ENCODE data around the gene CCDC146. TPM values are rescaled to one million over a fixed set of nuclear protein-coding genes. Genes with fewer than 3 reads are reported as not detected.
"Not testable (repeated sequence)": the region's sequence is repeated elsewhere in the genome, so short reads cannot be mapped to it uniquely, and the experiment has no call there.

Gene CCDC146, protein sequence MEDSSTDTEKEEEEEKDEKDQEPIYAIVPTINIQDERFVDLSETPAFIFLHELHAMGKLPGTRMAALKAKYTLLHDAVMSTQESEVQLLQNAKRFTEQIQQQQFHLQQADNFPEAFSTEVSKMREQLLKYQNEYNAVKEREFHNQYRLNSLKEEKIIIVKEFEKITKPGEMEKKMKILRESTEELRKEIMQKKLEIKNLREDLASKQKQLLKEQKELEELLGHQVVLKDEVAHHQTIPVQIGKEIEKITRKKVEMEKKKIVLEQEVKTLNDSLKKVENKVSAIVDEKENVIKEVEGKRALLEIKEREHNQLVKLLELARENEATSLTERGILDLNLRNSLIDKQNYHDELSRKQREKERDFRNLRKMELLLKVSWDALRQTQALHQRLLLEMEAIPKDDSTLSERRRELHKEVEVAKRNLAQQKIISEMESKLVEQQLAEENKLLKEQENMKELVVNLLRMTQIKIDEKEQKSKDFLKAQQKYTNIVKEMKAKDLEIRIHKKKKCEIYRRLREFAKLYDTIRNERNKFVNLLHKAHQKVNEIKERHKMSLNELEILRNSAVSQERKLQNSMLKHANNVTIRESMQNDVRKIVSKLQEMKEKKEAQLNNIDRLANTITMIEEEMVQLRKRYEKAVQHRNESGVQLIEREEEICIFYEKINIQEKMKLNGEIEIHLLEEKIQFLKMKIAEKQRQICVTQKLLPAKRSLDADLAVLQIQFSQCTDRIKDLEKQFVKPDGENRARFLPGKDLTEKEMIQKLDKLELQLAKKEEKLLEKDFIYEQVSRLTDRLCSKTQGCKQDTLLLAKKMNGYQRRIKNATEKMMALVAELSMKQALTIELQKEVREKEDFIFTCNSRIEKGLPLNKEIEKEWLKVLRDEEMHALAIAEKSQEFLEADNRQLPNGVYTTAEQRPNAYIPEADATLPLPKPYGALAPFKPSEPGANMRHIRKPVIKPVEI
- polyA plus RNA-seq: 1 to 10 TPM in 2 of 3 donors, under 1 TPM in 1; 0.88 to 2.7 (median 1.7) TPM

DNA sequence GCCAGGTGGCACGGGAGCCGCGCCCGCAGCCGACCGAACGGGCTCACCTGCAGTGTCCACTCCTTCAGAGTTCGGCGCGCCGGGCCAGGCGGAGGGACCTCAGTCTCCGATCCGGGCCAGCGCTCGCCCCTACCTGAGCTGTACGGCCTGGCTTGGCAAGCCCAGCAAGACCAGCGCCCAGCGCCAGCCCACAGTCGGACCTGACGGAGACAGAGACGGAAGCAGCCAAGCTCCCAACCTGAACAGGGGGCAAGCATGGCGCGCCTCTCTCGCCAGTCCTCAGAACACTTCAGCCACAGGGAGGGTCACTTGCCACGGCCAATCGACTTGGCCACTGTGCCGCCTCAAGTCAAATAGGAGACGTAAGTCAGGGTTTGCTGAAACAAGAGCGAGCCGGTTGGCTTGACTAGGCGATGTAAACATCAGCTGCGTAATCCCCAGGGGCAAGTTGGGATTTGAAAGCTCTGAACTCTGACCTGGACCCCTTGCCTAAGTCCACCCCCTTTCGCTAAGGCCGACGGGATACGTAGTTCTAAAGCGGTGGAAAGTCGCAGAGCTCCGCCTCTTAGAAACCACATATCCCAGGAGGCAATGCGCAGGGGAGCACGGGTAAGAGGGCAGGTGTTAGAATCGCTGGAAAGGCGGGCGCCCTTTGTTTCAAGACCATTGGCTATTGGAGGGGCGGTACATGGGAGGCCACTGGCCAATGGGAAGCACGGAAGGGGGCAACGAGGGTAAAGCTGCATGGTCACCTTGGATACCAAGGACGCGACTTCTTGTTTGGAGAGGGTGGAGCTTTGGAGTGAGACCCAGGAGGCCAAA is at the start of gene CCDC146:
TSS of gene CCDC146 (plus strand) at position 756 of the 822 bp plus-strand sequence. CDS start 45,054 bp downstream, outside the sequence.
- peak within 1 kb of the TSS; percentile 84 to 91 (median 90) for H3K4me3 Mint-ChIP-seq
- peak; percentile 94 to 96 (median 95) for DNase-seq
- not testable (repeated sequence) for H3K9me3 Mint-ChIP-seq; H3K36me3 Mint-ChIP-seq; H3K27me3 Mint-ChIP-seq (ENCODE audit: low read depth in 3 of 3)
- peaks cover 8 to 14% of the 10 kb centered on the region in 2 donors for H3K4me1 Mint-ChIP-seq
- peak within 1 kb of the TSS; percentile 0 to 93 (median 90) for H3K27ac Mint-ChIP-seq

- peaks cover 9 to 29% (median 27%) of the 10 kb centered on the region in 3 donors for H3K36me3 Mint-ChIP-seq
- H3K9me3 Mint-ChIP-seq; H3K4me3 Mint-ChIP-seq; H3K27me3 Mint-ChIP-seq (ENCODE audit: low read depth in 3 of 3); DNase-seq; H3K4me1 Mint-ChIP-seq; H3K27ac Mint-ChIP-seq: not testable (repeated sequence)
Measured at GRCh38 chr7:77074786-77075396, 47.5 kb upstream of the CCDC146 start.

GRCh38 chr7:77077060-77077459 is 45.4 kb upstream of the CCDC146 start:
- H3K4me1 Mint-ChIP-seq; H3K4me3 Mint-ChIP-seq; DNase-seq; H3K27me3 Mint-ChIP-seq (ENCODE audit: low read depth in 3 of 3); H3K9me3 Mint-ChIP-seq; H3K27ac Mint-ChIP-seq: not testable (repeated sequence)
- peaks cover 9 to 15% (median 12%) of the 10 kb centered on the region in 3 donors for H3K36me3 Mint-ChIP-seq

GRCh38 chr7:77079112-77079511 is 43.3 kb upstream of the CCDC146 start:
- H3K4me3 Mint-ChIP-seq; H3K27me3 Mint-ChIP-seq (ENCODE audit: low read depth in 3 of 3); H3K9me3 Mint-ChIP-seq; DNase-seq; H3K4me1 Mint-ChIP-seq; H3K27ac Mint-ChIP-seq: not testable (repeated sequence)
- H3K36me3 Mint-ChIP-seq: peaks cover 8 to 15% (median 13%) of the 10 kb centered on the region in 3 donors

GRCh38 chr7:77079624-77080023 is 42.8 kb upstream of the CCDC146 start:
- not testable (repeated sequence) for H3K27me3 Mint-ChIP-seq (ENCODE audit: low read depth in 3 of 3); DNase-seq; H3K4me1 Mint-ChIP-seq; H3K4me3 Mint-ChIP-seq; H3K27ac Mint-ChIP-seq; H3K9me3 Mint-ChIP-seq
- H3K36me3 Mint-ChIP-seq: peaks cover 3 to 12% (median 10%) of the 10 kb centered on the region in 3 donors

- not testable (repeated sequence) for H3K36me3 Mint-ChIP-seq; H3K27me3 Mint-ChIP-seq (ENCODE audit: low read depth in 3 of 3); H3K4me1 Mint-ChIP-seq; H3K9me3 Mint-ChIP-seq; DNase-seq; H3K4me3 Mint-ChIP-seq
- H3K27ac Mint-ChIP-seq: peak overlapping the region in 2 of 6 donors; percentile 18 to 35
Measured at GRCh38 chr7:77080236-77080635, 42.2 kb upstream of the CCDC146 start.

- DNase-seq, H3K9me3 Mint-ChIP-seq, H3K4me3 Mint-ChIP-seq: not testable (repeated sequence)
Measured at GRCh38 chr7:77082192-77082591, 40.2 kb upstream of the CCDC146 start.

GRCh38 chr7:77092301-77092700 is 30.1 kb upstream of the CCDC146 start:
- not testable (repeated sequence) for H3K4me1 Mint-ChIP-seq; DNase-seq; H3K27ac Mint-ChIP-seq; H3K9me3 Mint-ChIP-seq; H3K4me3 Mint-ChIP-seq; H3K27me3 Mint-ChIP-seq (ENCODE audit: low read depth in 3 of 3)
- peaks cover 4 to 19% (median 15%) of the 10 kb centered on the region in 3 donors for H3K36me3 Mint-ChIP-seq

More at GRCh38 chr7:77082192-77082591, 40.2 kb upstream of the CCDC146 start:
- H3K4me1 Mint-ChIP-seq; H3K27me3 Mint-ChIP-seq (ENCODE audit: low read depth in 3 of 3); H3K27ac Mint-ChIP-seq; H3K36me3 Mint-ChIP-seq: not testable (repeated sequence)

- not testable (repeated sequence) for H3K9me3 Mint-ChIP-seq; DNase-seq; H3K27me3 Mint-ChIP-seq (ENCODE audit: low read depth in 3 of 3); H3K4me3 Mint-ChIP-seq; H3K27ac Mint-ChIP-seq; H3K36me3 Mint-ChIP-seq; H3K4me1 Mint-ChIP-seq
Measured at GRCh38 chr7:77100501-77100900, 21.9 kb upstream of the CCDC146 start.

GRCh38 chr7:77101187-77101586 is 21.2 kb upstream of the CCDC146 start:
- not testable (repeated sequence) for H3K9me3 Mint-ChIP-seq; H3K36me3 Mint-ChIP-seq; H3K27ac Mint-ChIP-seq; H3K27me3 Mint-ChIP-seq (ENCODE audit: low read depth in 3 of 3); H3K4me3 Mint-ChIP-seq; DNase-seq; H3K4me1 Mint-ChIP-seq

- not testable (repeated sequence) for H3K4me1 Mint-ChIP-seq; H3K27ac Mint-ChIP-seq; H3K4me3 Mint-ChIP-seq; H3K36me3 Mint-ChIP-seq; H3K27me3 Mint-ChIP-seq (ENCODE audit: low read depth in 3 of 3); H3K9me3 Mint-ChIP-seq; DNase-seq
Measured at GRCh38 chr7:77102671-77103070, 19.7 kb upstream of the CCDC146 start.

DNA sequence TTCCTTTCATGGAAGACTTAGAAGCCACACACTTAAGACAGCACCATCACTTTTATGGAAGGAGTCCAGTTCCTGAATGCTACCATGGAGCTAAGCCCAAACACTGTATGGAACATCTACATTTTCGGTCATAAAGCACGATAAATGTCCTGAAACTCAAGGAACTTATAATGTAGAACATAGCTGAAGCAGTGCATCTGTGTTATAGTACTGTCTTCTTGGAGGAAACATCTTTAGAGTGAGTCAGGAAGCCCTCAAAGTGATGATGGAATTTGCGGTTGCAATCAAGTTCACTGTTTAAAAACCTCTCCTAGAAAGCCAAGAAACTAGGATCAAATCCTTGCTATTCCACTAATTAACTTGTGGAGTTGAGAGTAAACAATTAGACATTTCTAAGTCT is 16.5 kb upstream of the CCDC146 start:
- DNase-seq; H3K9me3 Mint-ChIP-seq; H3K4me3 Mint-ChIP-seq; H3K4me1 Mint-ChIP-seq; H3K27me3 Mint-ChIP-seq (ENCODE audit: low read depth in 3 of 3); H3K27ac Mint-ChIP-seq; H3K36me3 Mint-ChIP-seq: not testable (repeated sequence)

DNA sequence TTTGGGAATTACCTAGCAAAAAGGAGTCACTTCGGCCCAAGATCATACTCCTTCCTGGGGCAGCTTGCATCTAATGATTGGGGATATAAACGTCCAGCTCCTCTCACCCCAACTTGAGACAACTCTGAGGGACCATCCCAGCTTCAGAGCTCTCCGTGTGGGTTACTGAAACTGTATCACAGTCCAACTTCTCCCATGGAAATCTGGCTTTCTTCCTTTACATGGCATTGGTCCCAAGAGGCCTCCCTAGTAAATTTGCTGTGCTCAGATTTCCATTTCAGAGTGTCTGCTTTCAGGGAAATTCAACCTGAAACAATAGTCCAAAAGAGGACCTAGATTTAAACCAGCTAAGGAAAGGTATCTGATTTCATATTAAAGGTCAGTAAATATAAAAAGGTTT is 14.8 kb upstream of the CCDC146 start:
- H3K9me3 Mint-ChIP-seq; H3K4me1 Mint-ChIP-seq; DNase-seq; H3K36me3 Mint-ChIP-seq; H3K4me3 Mint-ChIP-seq; H3K27me3 Mint-ChIP-seq (ENCODE audit: low read depth in 3 of 3): not testable (repeated sequence)
- peak overlapping the region in 1 of 6 donors; percentile 35 for H3K27ac Mint-ChIP-seq
